ENCODE data around the gene ZNF362. TPM values are rescaled to one million over a fixed set of nuclear protein-coding genes. Genes with fewer than 3 reads are reported as not detected.

The ZNF362 gene
- total RNA-seq, 1 experiment from 2014 or later, result 26.9 TPM

GRCh38 chr1:33320619-33321165 is 64.4 kb downstream of the ZNF362 start, which contains the start of gene A3GALT2:
A3GALT2 (minus strand) TSS chr1:33321098; CDS start chr1:33321098, 0 bp downstream.
- Histone ChIP-seq H3K4me3 (ENCODE audit: low read depth, low read length) (no peak within 1 kb of the TSS), H3K9me3 (no peaks in the 10 kb centered on the region), H3K4me1 (no peaks in the 10 kb centered on the region), H3K36me3 (ENCODE audit: control insufficient read depth, insufficient read depth, low read length) (peaks cover 2% of the 10 kb centered on the region; the same call in 1 of the 2 replicates), H3K27me3 (replicated peaks; ENCODE audit: control insufficient read depth, insufficient read depth, low read length) (no peaks in the 10 kb centered on the region)
- ChIA-PET CTCF (interaction anchor here (1.2 kb wide), 1 partner anchor 25 kb away, joined by 6 read pairs; no protein-coding TSS in a partner anchor), POLR2A (interaction anchor here (0.6 kb wide), 1 partner anchor 43 kb away, joined by 5 read pairs; no protein-coding TSS in a partner anchor)
- BruUV-seq (replicated peaks), result no TSS peak
- Mint-ChIP-seq H3K9me3 (ENCODE audit: unreplicated experiment) (no peaks in the 10 kb centered on the region), H3K36me3 (ENCODE audit: insufficient read depth, unreplicated experiment) (peaks cover 13% of the 10 kb centered on the region), H3K27ac (ENCODE audit: unreplicated experiment) (no peak within 1 kb of the TSS), H3K27me3 (ENCODE audit: insufficient read depth, unreplicated experiment) (peaks cover 5% of the 10 kb centered on the region), H3K4me1 (ENCODE audit: low read depth, unreplicated experiment) (no peaks in the 10 kb centered on the region), H3K4me3 (ENCODE audit: unreplicated experiment) (no peak within 1 kb of the TSS)
- DNase-seq, result no peak
- intact Hi-C loops (cut with micrococcal nuclease; ENCODE audit: unreplicated experiment), result no loop called here
- no peak for TF ChIP-seq CTCF (IDR thresholded peaks at IDR 0.05; ENCODE audit: insufficient read depth in 1 of 2, low read depth in 1 of 2, low read length in 1 of 2, severe bottlenecking in 1 of 2, unreplicated experiment in 1 of 2)

GRCh38 chr1:33321178-33321577 is 64.9 kb downstream of the ZNF362 start:
- Mint-ChIP-seq H3K9me3 (ENCODE audit: unreplicated experiment) (no peaks in the 10 kb centered on the region), H3K27me3 (ENCODE audit: insufficient read depth, unreplicated experiment) (peaks cover 5% of the 10 kb centered on the region), H3K27ac (ENCODE audit: unreplicated experiment) (no peak overlapping the region), H3K4me3 (ENCODE audit: unreplicated experiment) (no peak overlapping the region), H3K36me3 (ENCODE audit: insufficient read depth, unreplicated experiment) (peaks cover 18% of the 10 kb centered on the region), H3K4me1 (ENCODE audit: low read depth, unreplicated experiment) (no peaks in the 10 kb centered on the region)
- no peak overlapping the region for H3K4me3 ChIP-seq (ENCODE audit: low read depth, low read length)
- CTCF ChIA-PET, result interaction anchor here (1.2 kb wide), 1 partner anchor 26 kb away, joined by 6 read pairs; no protein-coding TSS in a partner anchor
- TF ChIP-seq CTCF (IDR thresholded peaks at IDR 0.05; ENCODE audit: insufficient read depth in 1 of 2, low read depth in 1 of 2, low read length in 1 of 2, severe bottlenecking in 1 of 2, unreplicated experiment in 1 of 2), result no peak
- peaks cover 2% of the 10 kb centered on the region; the same call in 1 of the 2 replicates for H3K36me3 ChIP-seq (ENCODE audit: control insufficient read depth, insufficient read depth, low read length)
- intact Hi-C loops (cut with micrococcal nuclease; ENCODE audit: unreplicated experiment), result no loop called here
- no peaks in the 10 kb centered on the region for H3K9me3 ChIP-seq
- BruUV-seq (replicated peaks), result no TSS peak
- no peaks in the 10 kb centered on the region for H3K27me3 ChIP-seq (replicated peaks; ENCODE audit: control insufficient read depth, insufficient read depth, low read length)
- POLR2A ChIA-PET, result interaction anchor here (0.6 kb wide), 1 partner anchor 43 kb away, joined by 5 read pairs; no protein-coding TSS in a partner anchor
- DNase-seq, result no peak
- no peaks in the 10 kb centered on the region for H3K4me1 ChIP-seq

- no peaks in the 10 kb centered on the region for H3K4me1 Mint-ChIP-seq (ENCODE audit: low read depth, unreplicated experiment)
- POLR2A ChIA-PET, result no interaction called here
- BruUV-seq (replicated peaks), result no TSS peak
- no peaks in the 10 kb centered on the region for H3K9me3 ChIP-seq
- no peak for TF ChIP-seq CTCF (IDR thresholded peaks at IDR 0.05; ENCODE audit: insufficient read depth in 1 of 2, low read depth in 1 of 2, low read length in 1 of 2, severe bottlenecking in 1 of 2, unreplicated experiment in 1 of 2)
- peaks cover 5% of the 10 kb centered on the region for H3K27me3 Mint-ChIP-seq (ENCODE audit: insufficient read depth, unreplicated experiment)
- intact Hi-C loops (cut with micrococcal nuclease; ENCODE audit: unreplicated experiment), result no loop called here
- no peak overlapping the region for H3K4me3 Mint-ChIP-seq (ENCODE audit: unreplicated experiment)
- no peaks in the 10 kb centered on the region for H3K4me1 ChIP-seq
- H3K36me3 Mint-ChIP-seq (ENCODE audit: insufficient read depth, unreplicated experiment), result peaks cover 24% of the 10 kb centered on the region
- H3K27me3 ChIP-seq (replicated peaks; ENCODE audit: control insufficient read depth, insufficient read depth, low read length), result no peaks in the 10 kb centered on the region
- no peak for DNase-seq
- no peaks in the 10 kb centered on the region for H3K9me3 Mint-ChIP-seq (ENCODE audit: unreplicated experiment)
- H3K27ac Mint-ChIP-seq (ENCODE audit: unreplicated experiment), result no peak overlapping the region
- CTCF ChIA-PET, result interaction anchor here (0.6 kb wide), 1 partner anchor 8 kb away, joined by 3 read pairs; no protein-coding TSS in a partner anchor
- no peak overlapping the region for H3K4me3 ChIP-seq (ENCODE audit: low read depth, low read length)
- H3K36me3 ChIP-seq (ENCODE audit: control insufficient read depth, insufficient read depth, low read length), result peaks cover 2% of the 10 kb centered on the region; the same call in 1 of the 2 replicates
Measured at GRCh38 chr1:33322109-33322508, 65.8 kb downstream of the ZNF362 start.

Measured in Caco-2 (cell line).